ENCODE measurements around the gene MT2A.

DNA sequence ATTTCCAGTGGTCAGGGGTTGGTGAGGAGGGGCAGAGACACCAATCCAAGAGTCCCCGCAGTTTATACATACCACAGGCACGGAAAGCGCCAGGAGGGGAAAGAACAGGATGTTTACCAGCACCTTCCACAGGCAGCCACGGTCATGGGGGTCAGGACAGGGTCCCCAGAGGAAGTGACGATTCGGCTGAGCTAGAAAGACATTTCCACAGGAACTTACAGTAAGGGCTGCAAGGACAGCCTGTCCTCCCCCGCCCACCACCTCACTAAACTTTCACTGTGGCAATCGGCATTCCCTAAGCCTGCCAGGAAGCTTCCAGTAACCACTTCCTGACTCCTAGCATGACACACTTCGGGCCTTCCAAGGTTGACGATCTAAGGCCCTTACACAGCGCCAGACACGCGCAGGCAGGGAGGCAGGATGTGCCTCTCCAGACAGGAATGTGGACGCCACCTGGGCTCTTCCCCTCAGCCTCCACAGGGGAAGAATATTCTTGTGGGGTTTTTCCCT, 1.2 kb upstream of the MT2A start:
- TF ChIP-seq CTCF (IDR thresholded peaks at IDR 0.05) (no peak), POLR2A (IDR thresholded peaks at IDR 0.05) (no peak)
